Heart right ventricle (tissue), 16 donors: ENCODE data around the gene SLFN12L. TPM values are rescaled to one million over a fixed set of nuclear protein-coding genes. Genes with fewer than 3 reads are reported as not detected.
A peak's percentile ranks its signal among the peaks of the same experiment; 100 is the strongest.

Experiments used
- ATAC-seq, 8 donors: fragments of 200-7000 bp; cut with Tn5 transposase; one replicate each; pipeline ENCODE4 v1.9.1; 2020; ENCODE audit warnings: mild to moderate bottlenecking in 8 of 8, moderate library complexity in 8 of 8, moderate number of reproducible peaks in 1 of 8
- DNase-seq, 2 donors: peaks; one replicate each; pipeline ENCODE4 v3.0.0-alpha.2; 2020
- H3K27ac ChIP-seq, 10 donors: fragments of 200-600 bp; sonication (generic) in 2 of 10; one replicate each; pipeline versions ENCODE4 v1.5.0 to v1.8.0; 2020 to 2022; ENCODE audit warnings: mild to moderate bottlenecking in 3 of 10
- H3K27me3 ChIP-seq, 7 donors: fragments of 200-600 bp; one replicate each; pipeline ENCODE4 v1.8.0; 2021 to 2022; ENCODE audit warnings: mild to moderate bottlenecking in 2 of 7
- H3K36me3 ChIP-seq, 9 donors: fragments of 200-600 bp; sonication (generic) in 1 of 9; one replicate each; pipeline versions ENCODE4 v1.5.0 to v1.8.0; 2020 to 2022; ENCODE audit warnings: mild to moderate bottlenecking in 2 of 9
- H3K4me1 ChIP-seq, 9 donors: fragments of 200-600 bp; sonication (generic) in 1 of 9; one replicate each; pipeline versions ENCODE4 v1.5.0 to v1.8.0; 2020 to 2022; ENCODE audit warnings: mild to moderate bottlenecking in 4 of 9
- H3K4me3 ChIP-seq, 10 donors: fragments of 200-600 bp; sonication (generic) in 2 of 10; one replicate each; pipeline versions ENCODE4 v1.5.0 to v1.8.0; 2020 to 2022; ENCODE audit warnings: mild to moderate bottlenecking in 7 of 10, moderate library complexity in 2 of 10
- H3K9me3 ChIP-seq, 11 donors: fragments of 200-600 bp in 10 of 11; sonication (generic) in 2 of 11; one replicate each; pipeline versions ENCODE4 v1.5.0 to v1.8.0; 2013 to 2022; ENCODE audit warnings: mild to moderate bottlenecking in 2 of 11, control low read depth in 1 of 11, moderate library complexity in 1 of 11
- CTCF ChIP-seq, 9 donors: fragments of 200-600 bp; sonication (generic) in 2 of 9; IDR thresholded peaks; one replicate each; pipeline versions ENCODE4 v1.5.0 to v1.8.0; 2021 to 2022; ENCODE audit warnings: antibody characterized with exemption in 9 of 9, mild to moderate bottlenecking in 5 of 9, moderate library complexity in 1 of 9
- WGBS, 2 donors: extraction: QIAGEN DNeasy Blood & Tissue Kit; methylation state at CpG; one replicate each; pipeline ENCODE4 v1.1.7; 2013; ENCODE audit warnings: inconsistent platforms in 1 of 2; 5-methylcytosine and 5-hydroxymethylcytosine counted together
- intact Hi-C, 10 donors: fragments of 100-400 bp; cut with DNase I; formaldehyde crosslinking; loops; one replicate each; pipeline versions ENCODE4 v1.11.1 to v1.14.2; 2022
- long read RNA-seq, 3 donors: library from polyadenylated mRNA; unstranded; transcript quantifications; one replicate each; pipeline ENCODE4 v2.0.0, GENCODE V29; 2020 to 2021
- polyA plus RNA-seq, 2 donors: library from polyadenylated mRNA; stranded (reverse); fragments of 200-250 nt; gene quantifications; one replicate each; pipeline ENCODE4 v1.2.3, GENCODE V29; 2013
- total RNA-seq, 10 donors: library from RNA; stranded (reverse); fragmentation: NEBNext Ultra II Directional in 3 of 10; extraction: Animal tissue kit (Norgen Biotek cat#: 25700) in 3 of 10; gene quantifications; one replicate each; pipeline versions ENCODE4 v1.2.1 to v1.2.4, GENCODE V29; 2021 to 2023
- donor health status: Arrhythmogenic right ventricular cardiomyopathy.
- donor health status: ischemic (EF 13 %, LVEDD 7.1; RV severe dilation, severe dysfunction).
- donor health status: healthy with polysubstance abuse.
- donor health status: DM: no; HTN: yes; CAD: no.
- donor health status: DM: no; HTN: no; CAD: no.
- donor health status: ischemic (EF 25% LVEDD 6.9; RV normal size, moderate dysfunction).
- donor health status: ischemic (EF 25% LVEDD 5.7; RV mildly dilated, moderate dysfunction).
- donor health status: healthy.
- donor health status: DM: yes; HTN: yes; CAD: no.
- donor health status: Ischemic cardiomyopathy.
- donor health status: ischemic (EF 35%, LVEDD 5.7; RV mildly dilated, moderate dysfunction).
- donor health status: nonischemic (EF 11% LVEDD 7.7; RV severe dilation, severe dysfunction).
- donor health status: DM: yes; HTN: yes; CAD: no.
- donor health status: PGD.
- donor health status: ischemic (EF 29% LVEDD 5.4; RV normal size, mild dysfunction).
- donor health status: nonischemic (EF 23%, LVEDD 6.1; RV moderate dilation, normal function).

The SLFN12L gene
- total RNA-seq (1 to 10 TPM in 3 of 10 donors, under 1 TPM in 7; 0.20 to 4.5 (median 0.69) TPM), polyA plus RNA-seq (under 1 TPM; 0.06 to 0.73 TPM)
- long read RNA-seq, donor 1: 0 reads
- long read RNA-seq, donor 2: 0 reads
- long read RNA-seq, donor 3, partial matches to known transcripts: 0 of 2 reads
- long read RNA-seq, donor 3, other reads (novel, unspliced or antisense): 2 of 2 reads

DNA sequence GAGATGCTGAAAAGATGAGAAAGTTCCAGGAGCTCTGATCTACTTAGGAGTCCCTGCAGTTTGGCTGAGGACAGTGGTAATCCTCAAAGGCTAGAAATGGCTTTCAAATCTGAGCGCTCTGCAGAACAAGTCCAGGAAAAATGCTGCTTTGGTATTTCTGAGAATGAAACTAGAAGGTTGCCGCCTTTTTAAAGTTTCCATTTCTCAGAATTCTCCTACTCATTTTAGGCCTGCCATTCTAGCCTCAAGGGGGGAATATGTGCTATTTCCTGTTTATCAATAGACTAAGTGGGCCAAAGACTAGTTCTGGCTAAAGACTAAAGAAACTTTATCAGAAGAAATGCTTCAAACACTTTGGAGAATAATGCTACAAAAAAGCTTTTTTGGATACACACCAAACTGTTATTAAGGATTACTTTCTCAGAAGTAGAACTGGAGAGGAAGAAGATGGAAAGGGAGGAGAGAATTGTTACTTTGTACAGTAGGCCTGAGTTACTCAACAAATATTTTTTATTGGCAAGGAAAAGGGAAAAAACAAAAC, at the start of gene SLFN12L:
TSS of gene SLFN12L (minus strand) at position 78 of the 541 bp plus-strand sequence. CDS start 15,314 bp downstream, outside the sequence.
- DNase-seq (no peak), ATAC-seq (peak in 4 of 8 donors; percentile 36 to 65 (median 58))
- Histone ChIP-seq H3K9me3 (no peaks in the 10 kb centered on the region), H3K36me3 (no peaks in the 10 kb centered on the region), H3K27ac (peak within 1 kb of the TSS; percentile 10 to 88 (median 66)), H3K27me3 (no peaks in the 10 kb centered on the region), H3K4me1 (peaks cover 3 to 56% (median 39%) of the 10 kb centered on the region in 9 donors), H3K4me3 (peak within 1 kb of the TSS in 4 of 10 donors; percentile 5 to 44 (median 6))
- intact Hi-C loops: loop anchor here in 8 of 10 donors (2.0 to 10.0 kb wide), 9 partner anchors 103 to 1095 kb away; partner anchors contain the start of genes SLFN11 (in 2 of the 8) and SLFN12 (in 1 of the 8)
- 38 to 48% methylated on average over 2 of the region's 2 CpGs for WGBS, 2 donors
- TF ChIP-seq CTCF (IDR thresholded peaks at IDR 0.05): no peak

- WGBS, 2 donors: 31 to 32% methylated on average over 7 of the region's 7 CpGs
- Histone ChIP-seq H3K36me3 (peaks cover 0 to 4% (median 0%) of the 10 kb centered on the region in 9 donors), H3K4me3 (peak overlapping the region; percentile 58 to 90 (median 77)), H3K27me3 (no peaks in the 10 kb centered on the region), H3K9me3 (no peaks in the 10 kb centered on the region), H3K4me1 (peaks cover 0 to 40% (median 23%) of the 10 kb centered on the region in 9 donors), H3K27ac (peak overlapping the region; percentile 69 to 95 (median 91))
- no peak for DNase-seq
- intact Hi-C loops: no loop called here
- peak in 6 of 8 donors; percentile 7 to 44 (median 25) for ATAC-seq
- no peak for TF ChIP-seq CTCF (IDR thresholded peaks at IDR 0.05)
Measured at GRCh38 chr17:35586569-35587073, 49.1 kb upstream of the SLFN12L start.

DNA sequence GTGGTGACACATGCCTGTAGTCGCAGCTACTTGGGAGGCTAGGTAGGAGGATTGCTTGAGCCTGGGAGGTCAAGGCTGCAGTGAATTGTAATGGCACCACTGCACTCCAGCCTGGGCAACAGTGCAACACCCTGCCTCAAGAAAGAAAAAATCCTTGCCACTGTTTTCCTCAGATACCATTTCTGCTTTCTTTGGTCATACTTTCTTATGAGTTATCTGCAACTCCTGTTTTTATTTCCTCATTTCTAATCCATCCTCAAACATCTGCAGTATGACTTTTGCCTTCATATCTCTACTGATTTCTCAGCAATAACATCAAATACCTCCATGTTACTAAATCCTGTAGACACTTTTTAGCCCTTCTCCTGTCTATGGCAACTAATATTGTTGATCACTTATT, 46.6 kb upstream of the SLFN12L start:
- H3K27me3 ChIP-seq: no peaks in the 10 kb centered on the region
- no peak for TF ChIP-seq CTCF (IDR thresholded peaks at IDR 0.05)
- H3K4me1 ChIP-seq: peaks cover 3 to 26% (median 22%) of the 10 kb centered on the region in 9 donors
- no peak overlapping the region for H3K4me3 ChIP-seq
- intact Hi-C loops: no loop called here
- ATAC-seq: no peak
- H3K36me3 ChIP-seq: no peaks in the 10 kb centered on the region
- H3K27ac ChIP-seq: no peak overlapping the region
- no peaks in the 10 kb centered on the region for H3K9me3 ChIP-seq
- DNase-seq: no peak
- WGBS, 2 donors: 91 to 94% methylated on average over 1 of the region's 1 CpG

GRCh38 chr17:35578929-35579432, 41.5 kb upstream of the SLFN12L start:
- no peak for ATAC-seq
- Histone ChIP-seq H3K9me3 (no peaks in the 10 kb centered on the region), H3K4me3 (peak overlapping the region; percentile 46 to 97 (median 76)), H3K4me1 (peaks cover 6 to 25% (median 22%) of the 10 kb centered on the region in 9 donors), H3K27me3 (no peaks in the 10 kb centered on the region), H3K27ac (peak overlapping the region; percentile 89 to 98 (median 93)), H3K36me3 (peaks cover 0 to 33% (median 6%) of the 10 kb centered on the region in 9 donors)
- intact Hi-C loops: no loop called here
- TF ChIP-seq CTCF (IDR thresholded peaks at IDR 0.05): no peak
- DNase-seq: no peak
- WGBS, 2 donors: 3 to 5% methylated on average over 11 of the region's 11 CpGs
